Vagina (tissue), 2 donors: ENCODE measurements around the gene FYB1. TPM values are rescaled to one million over a fixed set of nuclear protein-coding genes. Genes with fewer than 3 reads are reported as not detected.

Source experiments
- DNase-seq, 2 donors: peaks; one replicate each; pipeline ENCODE4 v3.0.0-alpha.2; 2017; ENCODE audit errors: extremely low spot score in 2 of 2
- H3K27ac ChIP-seq: fragments of 200-600 bp; sonication (generic); one replicate; pipeline ENCODE4 v1.5.1; 2019
- H3K27me3 ChIP-seq: fragments of 200-600 bp; sonication (generic); one replicate; pipeline ENCODE4 v1.5.1; 2019
- H3K36me3 ChIP-seq, 2 donors: fragments of 200-600 bp; sonication (generic); one replicate each; pipeline ENCODE4 v1.5.1; 2017 to 2019
- H3K4me1 ChIP-seq: fragments of 200-600 bp; sonication (generic); one replicate; pipeline ENCODE4 v1.5.1; 2019
- H3K4me3 ChIP-seq, 2 donors: fragments of 200-600 bp; sonication (generic); 1 replicate in 1 of 2; 2 replicates in 1 of 2; pipeline ENCODE4 v1.5.1; 2016 to 2019
- H3K9me3 ChIP-seq: fragments of 200-600 bp; sonication (generic); one replicate; pipeline ENCODE4 v1.5.1; 2019
- CTCF ChIP-seq, 3 experiments: fragments of 450-650 bp in 2 of 3; fragments of 200-600 bp in 1 of 3; sonication (generic) in 1 of 3; IDR thresholded peaks; one replicate each; pipeline ENCODE4 v1.5.1; 2017 to 2019; ENCODE audit warnings: antibody characterized with exemption in 3 of 3, mild to moderate bottlenecking in 2 of 3, moderate library complexity in 2 of 3
- POLR2A ChIP-seq, 2 donors: fragments of 450-650 bp; IDR thresholded peaks; one replicate each; pipeline ENCODE4 v1.6.1; 2017; ENCODE audit warnings: antibody characterized with exemption in 2 of 2, mild to moderate bottlenecking in 2 of 2, moderate library complexity in 2 of 2
- POLR2AphosphoS5 ChIP-seq, 2 donors: sonication (generic); formaldehyde crosslinking; IDR thresholded peaks; one replicate each; pipeline ENCODE4 v1.9.0; 2017; ENCODE audit warnings: antibody characterized with exemption in 2 of 2, mild to moderate bottlenecking in 2 of 2, low read depth in 1 of 2; ENCODE audit not compliant: insufficient read depth in 1 of 2
- intact Hi-C: fragments of 100-400 bp; cut with DNase I; formaldehyde crosslinking; loops from one replicate; pipeline ENCODE4 v1.15.1; 2023
- total RNA-seq: library from RNA; depleted of rRNA; stranded (reverse); fragments of >200 nt; gene quantifications from one replicate; pipeline ENCODE4 v1.2.3, GENCODE V29; 2016

FYB1 gene
- total RNA-seq, 1 donor from 2014 or later: 10.8 TPM

- Histone ChIP-seq H3K9me3 (no peaks in the 10 kb centered on the region), H3K27me3 (no peaks in the 10 kb centered on the region), H3K36me3 (no peaks in the 10 kb centered on the region), H3K4me1 (no peaks in the 10 kb centered on the region), H3K4me3 (no peak overlapping the region), H3K27ac (no peak overlapping the region)
- no peak for DNase-seq
- no peak for TF ChIP-seq CTCF (IDR thresholded peaks at IDR 0.05)
- no peak for TF ChIP-seq POLR2AphosphoS5 (IDR thresholded peaks at IDR 0.05; ENCODE audit: insufficient read depth in 1 of 2, low read depth in 1 of 2)
- TF ChIP-seq POLR2A (IDR thresholded peaks at IDR 0.05): no peak
- intact Hi-C loops: no loop called here
These were observed 25.6 kb downstream of the FYB1 start for GRCh38 chr5:39193553-39194465.

GRCh38 chr5:39192450-39193160 is 26.8 kb downstream of the FYB1 start:
- no peaks in the 10 kb centered on the region for H3K36me3 ChIP-seq
- no peak overlapping the region for H3K4me3 ChIP-seq
- TF ChIP-seq CTCF (IDR thresholded peaks at IDR 0.05): no peak
- TF ChIP-seq POLR2A (IDR thresholded peaks at IDR 0.05): no peak
- TF ChIP-seq POLR2AphosphoS5 (IDR thresholded peaks at IDR 0.05; ENCODE audit: insufficient read depth in 1 of 2, low read depth in 1 of 2): no peak
- H3K4me1 ChIP-seq: no peaks in the 10 kb centered on the region
- H3K27me3 ChIP-seq: no peaks in the 10 kb centered on the region
- DNase-seq: no peak
- H3K9me3 ChIP-seq: no peaks in the 10 kb centered on the region
- H3K27ac ChIP-seq: no peak overlapping the region
- intact Hi-C loops: no loop called here

GRCh38 chr5:39191216-39191615 is 28.1 kb downstream of the FYB1 start:
- H3K4me3 ChIP-seq: no peak overlapping the region
- intact Hi-C loops: no loop called here
- H3K36me3 ChIP-seq: no peaks in the 10 kb centered on the region
- H3K9me3 ChIP-seq: no peaks in the 10 kb centered on the region
- H3K4me1 ChIP-seq: no peaks in the 10 kb centered on the region
- H3K27ac ChIP-seq: no peak overlapping the region
- DNase-seq: no peak
- no peaks in the 10 kb centered on the region for H3K27me3 ChIP-seq
- no peak for TF ChIP-seq CTCF (IDR thresholded peaks at IDR 0.05)
- TF ChIP-seq POLR2AphosphoS5 (IDR thresholded peaks at IDR 0.05; ENCODE audit: insufficient read depth in 1 of 2, low read depth in 1 of 2): no peak
- no peak for TF ChIP-seq POLR2A (IDR thresholded peaks at IDR 0.05)

- intact Hi-C loops: no loop called here
- Histone ChIP-seq H3K4me1 (no peaks in the 10 kb centered on the region), H3K36me3 (no peaks in the 10 kb centered on the region), H3K9me3 (no peaks in the 10 kb centered on the region), H3K27me3 (no peaks in the 10 kb centered on the region), H3K27ac (no peak overlapping the region), H3K4me3 (no peak overlapping the region)
- DNase-seq: no peak
- TF ChIP-seq POLR2AphosphoS5 (IDR thresholded peaks at IDR 0.05; ENCODE audit: insufficient read depth in 1 of 2, low read depth in 1 of 2) (no peak), POLR2A (IDR thresholded peaks at IDR 0.05) (no peak), CTCF (IDR thresholded peaks at IDR 0.05) (no peak)
These were observed 28.9 kb downstream of the FYB1 start for GRCh38 chr5:39190311-39191102.
